Measurements from ENCODE around the gene DOCK10. TPM values are rescaled to one million over a fixed set of nuclear protein-coding genes. Genes with fewer than 3 reads are reported as not detected.

DOCK10 gene
- total and polyA plus RNA-seq, 10 of the 15 experiments (the other 5 are each of a cell fraction or from before 2014, with no cell fraction given): 16.9 to 120 (median 85.5) TPM

DNA sequence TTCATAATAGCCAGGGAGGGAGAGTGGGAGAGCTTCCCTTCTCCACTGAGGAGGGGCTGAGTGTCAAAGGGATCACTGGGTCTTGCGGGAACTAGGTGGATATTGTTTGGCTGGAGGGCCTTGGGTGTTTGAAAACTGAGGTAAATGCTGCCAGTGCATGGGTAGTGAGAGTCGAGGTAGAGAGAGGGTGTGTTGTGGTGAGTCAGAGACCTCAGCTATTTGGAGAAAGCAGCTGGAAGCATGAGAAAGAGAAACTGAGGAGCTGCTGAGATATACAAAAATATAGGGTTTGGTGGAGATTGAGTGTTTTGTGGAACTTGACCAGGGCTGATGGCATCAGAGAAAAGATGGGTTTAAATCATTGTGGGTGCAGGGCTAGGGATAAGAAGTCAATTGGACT, 199.1 kb downstream of the DOCK10 start:
- Histone ChIP-seq H3K4me3 (no peak overlapping the region), H3K79me2 (ENCODE audit: control insufficient read depth, insufficient read depth, low read length) (no peaks in the 10 kb centered on the region), H2AFZ (ENCODE audit: control insufficient read depth, low read depth, low read length) (no peak overlapping the region), H3K4me1 (ENCODE audit: control insufficient read depth, insufficient read depth, low read length) (no peaks in the 10 kb centered on the region), H3K36me3 (ENCODE audit: control insufficient read depth in 2 of 2, insufficient read depth in 2 of 2, low read length in 1 of 2) (peaks cover 10 to 45% of the 10 kb centered on the region in 2 experiments), H3K27me3 (replicated peaks in 1 of 2; ENCODE audit: control insufficient read depth in 2 of 2, insufficient read depth in 2 of 2, low read length in 1 of 2) (no peaks in the 10 kb centered on the region), H3K9me3 (replicated peaks; ENCODE audit: control insufficient read depth, insufficient read depth, low read length) (no peaks in the 10 kb centered on the region), H3K9ac (ENCODE audit: control insufficient read depth, insufficient read depth, low read length) (no peak overlapping the region), H4K20me1 (ENCODE audit: control insufficient read depth, insufficient read depth) (no peaks in the 10 kb centered on the region), H3K27ac (ENCODE audit: control insufficient read depth, insufficient read depth) (no peak overlapping the region), H3K4me2 (ENCODE audit: control insufficient read depth, insufficient read depth) (no peak overlapping the region)
- FAIRE-seq (no peak), ATAC-seq (no peak), DNase-seq (ENCODE audit: low read depth, low spot score) (no peak)
- 100% methylated on average over 2 of the region's 2 CpGs for WGBS (ENCODE audit: insufficient coverage, insufficient replicate concordance, low lambda C conversion rate, missing lambda C conversion rate)
- intact Hi-C loops (cut with micrococcal nuclease; ENCODE audit: unreplicated experiment): no loop called here
- ChIA-PET RAD21 (ENCODE audit: unreplicated experiment) (no interaction called here), CTCF (interaction anchor here (1.3 to 1.4 kb wide), 2 partner anchors 153 to 159 kb away, joined by 3 to 4 read pairs; no protein-coding TSS in a partner anchor), SMC1A (ENCODE audit: uncharacterized antibody, unreplicated experiment) (interaction anchor here (0.8 to 1.5 kb wide), 2 partner anchors 159 to 166 kb away, joined by 3 read pairs; no protein-coding TSS in a partner anchor), POLR2A (no interaction called here)
- no TSS peak for BruUV-seq (replicated peaks)
- in situ Hi-C loops (cut with MboI): no loop called here
- no peak for TF ChIP-seq CBFB (IDR thresholded peaks at IDR 0.05; ENCODE audit: low read depth)
- TF ChIP-seq SREBF1 (IDR thresholded peaks at IDR 0.05; ENCODE audit: low read length): no peak
- TF ChIP-seq MYC (IDR thresholded peaks at IDR 0.05; ENCODE audit: insufficient read depth, insufficient read length, insufficient replicate concordance, low read length, severe bottlenecking): no peak
- no peak for TF ChIP-seq POU2F2 (IDR thresholded peaks at IDR 0.05; ENCODE audit: borderline replicate concordance, low read depth, low read length)
- TF ChIP-seq PBX3 (IDR thresholded peaks at IDR 0.05; ENCODE audit: insufficient replicate concordance, low read depth, low read length): no peak
- TF ChIP-seq, protein P1, sequence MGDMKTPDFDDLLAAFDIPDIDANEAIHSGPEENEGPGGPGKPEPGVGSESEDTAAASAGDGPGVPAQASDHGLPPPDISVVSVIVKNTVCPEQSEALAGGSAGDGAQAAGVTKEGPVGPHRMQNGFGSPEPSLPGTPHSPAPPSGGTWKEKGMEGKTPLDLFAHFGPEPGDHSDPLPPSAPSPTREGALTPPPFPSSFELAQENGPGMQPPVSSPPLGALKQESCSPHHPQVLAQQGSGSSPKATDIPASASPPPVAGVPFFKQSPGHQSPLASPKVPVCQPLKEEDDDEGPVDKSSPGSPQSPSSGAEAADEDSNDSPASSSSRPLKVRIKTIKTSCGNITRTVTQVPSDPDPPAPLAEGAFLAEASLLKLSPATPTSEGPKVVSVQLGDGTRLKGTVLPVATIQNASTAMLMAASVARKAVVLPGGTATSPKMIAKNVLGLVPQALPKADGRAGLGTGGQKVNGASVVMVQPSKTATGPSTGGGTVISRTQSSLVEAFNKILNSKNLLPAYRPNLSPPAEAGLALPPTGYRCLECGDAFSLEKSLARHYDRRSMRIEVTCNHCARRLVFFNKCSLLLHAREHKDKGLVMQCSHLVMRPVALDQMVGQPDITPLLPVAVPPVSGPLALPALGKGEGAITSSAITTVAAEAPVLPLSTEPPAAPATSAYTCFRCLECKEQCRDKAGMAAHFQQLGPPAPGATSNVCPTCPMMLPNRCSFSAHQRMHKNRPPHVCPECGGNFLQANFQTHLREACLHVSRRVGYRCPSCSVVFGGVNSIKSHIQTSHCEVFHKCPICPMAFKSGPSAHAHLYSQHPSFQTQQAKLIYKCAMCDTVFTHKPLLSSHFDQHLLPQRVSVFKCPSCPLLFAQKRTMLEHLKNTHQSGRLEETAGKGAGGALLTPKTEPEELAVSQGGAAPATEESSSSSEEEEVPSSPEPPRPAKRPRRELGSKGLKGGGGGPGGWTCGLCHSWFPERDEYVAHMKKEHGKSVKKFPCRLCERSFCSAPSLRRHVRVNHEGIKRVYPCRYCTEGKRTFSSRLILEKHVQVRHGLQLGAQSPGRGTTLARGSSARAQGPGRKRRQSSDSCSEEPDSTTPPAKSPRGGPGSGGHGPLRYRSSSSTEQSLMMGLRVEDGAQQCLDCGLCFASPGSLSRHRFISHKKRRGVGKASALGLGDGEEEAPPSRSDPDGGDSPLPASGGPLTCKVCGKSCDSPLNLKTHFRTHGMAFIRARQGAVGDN (IDR thresholded peaks at IDR 0.05): no peak
